ENCODE data around the gene GGT1. TPM values are rescaled to one million over a fixed set of nuclear protein-coding genes. Genes with fewer than 3 reads are reported as not detected.
A peak's percentile ranks its signal among the peaks of the same experiment; 100 is the strongest.
"Not testable (repeated sequence)": the region's sequence is repeated elsewhere in the genome, so short reads cannot be mapped to it uniquely, and the experiment has no call there.

The GGT1 gene
- total and polyA plus RNA-seq, 2 of the 8 experiments (the other 6 are each of a cell fraction or from before 2014, with no cell fraction given), result 14.4 to 29.2 TPM

GRCh38 chr22:24634776-24635389 lies 31.9 kb downstream of the GGT1 start:
- H4K91ac ChIP-seq (replicated peaks; ENCODE audit: insufficient read length, low read length); FAIRE-seq; H3K36me3 ChIP-seq (ENCODE audit: control insufficient read depth in 2 of 4, insufficient read depth in 4 of 4, low read length in 3 of 4); H2BK120ac ChIP-seq (replicated peaks; ENCODE audit: low read depth, low read length); H3K79me1 ChIP-seq (ENCODE audit: low read depth, low read length); H3K4ac ChIP-seq (replicated peaks; ENCODE audit: insufficient read length, low read depth, low read length); H3K4me3 ChIP-seq (ENCODE audit: extremely low read depth in 1 of 4, insufficient read depth in 2 of 4, low read depth in 3 of 4, low read length in 4 of 4); H3K14ac ChIP-seq (ENCODE audit: insufficient read length); H4K5ac ChIP-seq (ENCODE audit: insufficient read length, low read depth, low read length); DNase-seq (ENCODE audit: low read depth in 1 of 2, low spot score in 2 of 2); H3K4me2 ChIP-seq (ENCODE audit: insufficient read depth in 1 of 2, low read depth in 2 of 2, low read length in 2 of 2); H2AK5ac ChIP-seq (ENCODE audit: low read depth, low read length); H3K56ac ChIP-seq (replicated peaks; ENCODE audit: insufficient read length, low read depth, low read length); H3K9me3 ChIP-seq (ENCODE audit: insufficient read depth in 2 of 2, low read depth in 1 of 2, low read length in 1 of 2); H2BK20ac ChIP-seq (ENCODE audit: low read length); H3K27ac ChIP-seq (ENCODE audit: low read depth, low read length); H2AFZ ChIP-seq (ENCODE audit: low read length); H2BK5ac ChIP-seq (ENCODE audit: low read depth, low read length); H3K4me1 ChIP-seq (replicated peaks in 1 of 4; ENCODE audit: control insufficient read depth in 3 of 4, insufficient read depth in 4 of 4, low read length in 3 of 4); H3K23me2 ChIP-seq (ENCODE audit: low read depth, low read length); H3K9ac ChIP-seq (replicated peaks in 1 of 4; ENCODE audit: extremely low read depth in 1 of 4, low read depth in 3 of 4, low read length in 3 of 4); H4K8ac ChIP-seq (ENCODE audit: extremely low read depth, insufficient read depth, low read length); H3K23ac ChIP-seq (ENCODE audit: insufficient read length); H2BK12ac ChIP-seq (ENCODE audit: low read depth, low read length); H3K18ac ChIP-seq (ENCODE audit: extremely low read depth, low read length); H3K27me3 ChIP-seq (replicated peaks in 1 of 4; ENCODE audit: control insufficient read depth in 3 of 4, extremely low read depth in 1 of 4, insufficient read depth in 3 of 4, low read length in 3 of 4); H2BK15ac ChIP-seq (ENCODE audit: low read length); H3K79me2 ChIP-seq (ENCODE audit: control insufficient read depth in 1 of 2, insufficient read depth in 2 of 2, low read length in 2 of 2); H4K20me1 ChIP-seq (replicated peaks in 1 of 2; ENCODE audit: control insufficient read depth in 1 of 2, insufficient read depth in 2 of 2, low read length in 2 of 2); POLR2A ChIA-PET (ENCODE audit: partially characterized antibody): not testable (repeated sequence)
- TF ChIP-seq, protein P1, sequence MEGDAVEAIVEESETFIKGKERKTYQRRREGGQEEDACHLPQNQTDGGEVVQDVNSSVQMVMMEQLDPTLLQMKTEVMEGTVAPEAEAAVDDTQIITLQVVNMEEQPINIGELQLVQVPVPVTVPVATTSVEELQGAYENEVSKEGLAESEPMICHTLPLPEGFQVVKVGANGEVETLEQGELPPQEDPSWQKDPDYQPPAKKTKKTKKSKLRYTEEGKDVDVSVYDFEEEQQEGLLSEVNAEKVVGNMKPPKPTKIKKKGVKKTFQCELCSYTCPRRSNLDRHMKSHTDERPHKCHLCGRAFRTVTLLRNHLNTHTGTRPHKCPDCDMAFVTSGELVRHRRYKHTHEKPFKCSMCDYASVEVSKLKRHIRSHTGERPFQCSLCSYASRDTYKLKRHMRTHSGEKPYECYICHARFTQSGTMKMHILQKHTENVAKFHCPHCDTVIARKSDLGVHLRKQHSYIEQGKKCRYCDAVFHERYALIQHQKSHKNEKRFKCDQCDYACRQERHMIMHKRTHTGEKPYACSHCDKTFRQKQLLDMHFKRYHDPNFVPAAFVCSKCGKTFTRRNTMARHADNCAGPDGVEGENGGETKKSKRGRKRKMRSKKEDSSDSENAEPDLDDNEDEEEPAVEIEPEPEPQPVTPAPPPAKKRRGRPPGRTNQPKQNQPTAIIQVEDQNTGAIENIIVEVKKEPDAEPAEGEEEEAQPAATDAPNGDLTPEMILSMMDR (IDR thresholded peaks at IDR 0.05; ENCODE audit: control extremely low read depth in 1 of 3, insufficient read depth in 1 of 3, low read depth in 1 of 3, low read length in 3 of 3), result peak in 2 of 3 experiments; percentile 4 to 18; a peak in 3 of 4 replicates
- WGBS, 2 experiments (ENCODE audit: extremely low coverage in 1 of 2, insufficient coverage in 1 of 2, insufficient read length in 1 of 2, insufficient replicate concordance in 2 of 2, low coverage in 1 of 2, low lambda C conversion rate in 2 of 2, missing lambda C conversion rate in 1 of 2), result 71% methylated on average over 9 of the region's 10 CpGs; no CpG with 5 or more reads in 1 of the 2 experiments
- CTCF ChIA-PET (ENCODE audit: partially characterized antibody), result interaction anchor here (1.1 to 1.3 kb wide), 2 partner anchors 12 to 123 kb away, joined by 4 read pairs; no protein-coding TSS in a partner anchor

Measured in H1 (cell line).